ENCODE data around the gene CAMKK2.

DNA sequence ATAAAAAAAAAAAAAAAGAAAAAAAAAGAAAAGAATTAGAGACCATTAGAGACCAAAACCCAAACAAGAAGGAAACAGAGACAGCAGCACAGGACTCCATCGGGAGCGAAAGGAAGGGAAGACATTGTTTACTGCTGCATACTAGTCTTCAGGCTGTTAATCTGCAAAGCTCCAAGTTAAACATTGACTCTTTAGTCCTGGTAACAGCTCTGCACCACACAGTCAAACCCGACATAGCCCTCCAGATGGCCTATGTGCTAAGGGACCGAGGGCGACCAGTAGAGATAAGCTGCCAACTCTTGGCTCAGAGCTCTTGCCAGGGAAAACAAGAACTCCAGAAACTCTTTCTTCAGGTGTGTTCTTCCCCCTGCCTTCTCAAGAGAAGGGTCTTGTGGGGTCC is 78.7 kb downstream of the CAMKK2 start:
- TF ChIP-seq, protein P1, sequence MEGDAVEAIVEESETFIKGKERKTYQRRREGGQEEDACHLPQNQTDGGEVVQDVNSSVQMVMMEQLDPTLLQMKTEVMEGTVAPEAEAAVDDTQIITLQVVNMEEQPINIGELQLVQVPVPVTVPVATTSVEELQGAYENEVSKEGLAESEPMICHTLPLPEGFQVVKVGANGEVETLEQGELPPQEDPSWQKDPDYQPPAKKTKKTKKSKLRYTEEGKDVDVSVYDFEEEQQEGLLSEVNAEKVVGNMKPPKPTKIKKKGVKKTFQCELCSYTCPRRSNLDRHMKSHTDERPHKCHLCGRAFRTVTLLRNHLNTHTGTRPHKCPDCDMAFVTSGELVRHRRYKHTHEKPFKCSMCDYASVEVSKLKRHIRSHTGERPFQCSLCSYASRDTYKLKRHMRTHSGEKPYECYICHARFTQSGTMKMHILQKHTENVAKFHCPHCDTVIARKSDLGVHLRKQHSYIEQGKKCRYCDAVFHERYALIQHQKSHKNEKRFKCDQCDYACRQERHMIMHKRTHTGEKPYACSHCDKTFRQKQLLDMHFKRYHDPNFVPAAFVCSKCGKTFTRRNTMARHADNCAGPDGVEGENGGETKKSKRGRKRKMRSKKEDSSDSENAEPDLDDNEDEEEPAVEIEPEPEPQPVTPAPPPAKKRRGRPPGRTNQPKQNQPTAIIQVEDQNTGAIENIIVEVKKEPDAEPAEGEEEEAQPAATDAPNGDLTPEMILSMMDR (conservative IDR thresholded peaks at IDR 0.05; ENCODE audit: low read length), result no peak
- no peak for TF ChIP-seq EZH2phosphoT487 (IDR thresholded peaks at IDR 0.05; ENCODE audit: borderline replicate concordance)
